GM12873 (cell line): Measurements from ENCODE around the gene PSMB10.

Source experiments
- CTCF ChIP-seq: IDR thresholded peaks from 2 replicates; pipeline ENCODE4 v1.5.1; 2012; ENCODE audit warnings: low read depth, mild to moderate bottlenecking, moderate library complexity, low read length, control low read depth; ENCODE audit not compliant: insufficient read depth; ENCODE audit errors: missing control alignments

The PSMB10 gene

GRCh38 chr16:67936124-67936879 is at the start of gene PSMB10:
PSMB10 (minus strand) TSS chr16:67936850; CDS start chr16:67936749, 101 bp downstream.
- no peak for TF ChIP-seq CTCF

DNA sequence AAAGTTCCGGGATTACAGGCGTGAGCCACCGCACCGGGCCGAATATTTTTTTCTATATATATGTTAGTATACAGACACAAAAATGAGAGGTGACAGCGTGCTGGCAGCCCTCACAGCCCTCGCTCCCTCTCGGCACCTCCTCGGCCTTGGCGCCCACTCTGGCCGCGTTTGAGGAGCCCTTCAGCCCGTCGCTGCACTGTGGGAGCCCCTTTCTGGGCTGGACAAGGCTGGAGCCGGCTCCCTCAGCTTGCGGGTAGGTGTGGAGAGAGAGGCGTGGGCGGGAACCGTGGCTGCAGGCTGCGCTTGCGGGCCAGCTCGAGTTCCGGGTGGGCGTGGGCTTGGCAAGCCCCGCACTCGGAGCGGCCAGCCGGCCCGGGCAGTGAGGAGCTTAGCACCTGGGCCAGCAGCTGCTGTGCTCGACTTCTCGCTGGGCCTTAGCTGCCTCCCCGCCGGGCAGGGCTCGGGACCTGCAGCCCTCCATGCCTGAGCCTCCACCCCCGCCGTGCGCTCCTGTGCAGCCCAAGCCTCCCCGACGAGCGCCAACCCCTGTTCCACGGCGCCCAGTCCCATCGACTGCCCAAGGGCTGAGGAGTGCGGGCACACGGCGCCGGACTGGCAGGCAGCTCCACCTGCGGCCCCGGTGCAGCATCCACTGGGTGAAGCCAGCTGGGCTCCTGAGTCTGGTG is 45.5 kb upstream of the PSMB10 start:
- no peak for TF ChIP-seq CTCF

DNA sequence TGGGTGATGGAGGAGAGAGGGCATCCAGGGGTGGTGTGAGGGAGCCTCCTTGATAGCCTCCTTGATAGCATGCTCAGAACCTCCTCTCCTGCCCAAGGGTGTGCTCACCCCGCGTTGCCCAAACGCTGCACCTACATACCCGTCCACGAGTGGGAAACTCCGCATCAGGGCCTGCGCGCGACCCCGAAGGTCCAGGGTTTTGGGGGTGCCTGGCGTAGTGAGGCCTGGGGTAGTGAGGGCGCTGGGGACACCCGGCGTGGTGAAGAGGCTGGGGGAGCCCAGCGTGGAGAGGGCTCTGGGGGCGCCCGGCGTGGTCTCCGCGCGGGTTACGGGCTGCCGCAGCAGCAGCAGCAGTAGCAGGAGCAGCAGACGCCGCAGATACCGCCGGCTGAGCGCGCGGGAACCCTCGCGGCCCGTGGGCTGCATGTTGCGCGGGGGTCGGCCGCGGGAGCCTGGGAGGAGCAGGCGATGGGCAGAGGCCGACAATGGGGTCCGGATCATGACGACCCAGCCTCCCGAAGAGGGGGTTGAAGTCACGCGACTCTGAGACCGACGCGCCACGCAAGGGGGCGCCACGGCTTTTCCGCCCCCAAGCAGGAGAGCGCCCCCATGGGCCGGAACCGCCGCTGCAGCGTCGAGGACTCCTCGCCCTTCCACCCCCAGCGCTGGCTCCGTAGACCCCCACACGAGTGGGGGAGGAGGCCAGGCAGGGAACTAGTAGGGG is 43.5 kb upstream of the PSMB10 start, which contains the start of gene DPEP3:
Gene DPEP3 (minus strand): TSS at position 545 of the 724 bp plus-strand sequence. CDS start 119 bp downstream, at position 426.
- no peak for TF ChIP-seq CTCF

DNA sequence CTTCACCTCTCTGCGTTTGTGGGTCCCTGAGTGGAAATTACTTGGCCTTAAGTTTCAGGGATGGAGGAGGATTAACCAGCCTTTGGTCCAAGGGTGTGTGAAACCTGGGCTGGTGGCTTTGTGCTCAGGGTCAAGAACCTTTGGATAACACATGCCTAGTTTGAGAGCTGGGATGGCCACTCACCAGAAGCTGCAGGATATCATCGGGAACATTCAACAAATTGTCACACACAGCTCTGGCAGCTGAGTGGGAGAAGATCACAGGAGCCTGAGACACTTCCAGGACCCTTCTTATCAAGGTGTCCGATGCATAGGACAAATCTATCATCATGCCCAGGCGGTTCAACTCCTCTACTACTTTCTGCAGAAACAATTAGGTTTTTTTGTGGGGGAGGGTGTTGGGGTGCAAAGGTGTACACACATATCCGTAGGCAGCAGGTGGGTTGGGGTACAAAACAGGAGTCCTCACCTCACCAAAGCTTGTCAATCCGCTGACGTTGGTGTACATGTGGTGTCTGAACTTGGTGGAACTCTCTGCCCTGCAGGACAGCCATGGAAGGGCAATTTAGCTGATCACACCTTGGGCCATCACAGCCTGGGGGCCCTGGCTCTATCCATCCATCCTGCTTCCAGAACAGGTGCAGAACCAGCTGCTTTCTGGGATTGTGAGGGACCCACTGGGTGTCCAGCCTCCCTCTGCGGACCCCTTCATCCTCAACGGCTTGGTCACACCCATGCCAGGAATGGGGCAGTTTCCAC is 41.0 kb upstream of the PSMB10 start:
- TF ChIP-seq CTCF: no peak

GRCh38 chr16:67977005-67977404 is 40.4 kb upstream of the PSMB10 start:
- TF ChIP-seq CTCF: no peak

- no peak for TF ChIP-seq CTCF
Observed at GRCh38 chr16:67976205-67976604, 39.6 kb upstream of the PSMB10 start.
